ENCODE data around the gene POLL.

Gene POLL

DNA sequence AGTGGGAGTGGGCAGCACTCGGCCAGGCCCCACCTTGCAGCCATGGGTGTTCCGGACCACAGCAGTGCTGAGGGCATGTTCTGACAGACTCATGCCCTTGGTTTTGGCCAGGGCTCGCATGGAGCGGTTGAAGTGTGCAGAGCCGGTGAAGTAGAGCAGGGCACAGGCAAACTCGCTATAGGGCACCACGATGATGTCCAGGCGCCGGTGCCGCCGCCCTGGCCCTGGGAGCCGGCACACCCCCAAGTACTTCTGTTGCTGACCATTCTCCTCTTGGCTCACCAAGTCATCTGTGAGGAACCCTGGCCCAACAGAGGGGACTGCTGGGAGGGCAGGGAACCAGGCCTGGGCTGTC is 8.6 kb downstream of the POLL start:
- Histone ChIP-seq H3K4me3 (ENCODE audit: extremely low read depth, insufficient read depth, low read length, poor library complexity, severe bottlenecking) (no peak overlapping the region), H3K27ac (ENCODE audit: low read depth, low read length, severe bottlenecking) (no peak overlapping the region), H3K9me3 (ENCODE audit: control insufficient read depth, low read length) (no peaks in the 10 kb centered on the region), H3K4me1 (ENCODE audit: control insufficient read depth, insufficient read depth, low read length, poor library complexity, severe bottlenecking) (peaks cover 3% of the 10 kb centered on the region), H3K36me3 (ENCODE audit: control insufficient read depth, insufficient read depth, low read length) (peaks cover 21% of the 10 kb centered on the region)
- WGBS, 2 experiments (ENCODE audit: insufficient coverage in 2 of 2), result 94 to 96% methylated on average over 12 of the region's 12 CpGs

DNA sequence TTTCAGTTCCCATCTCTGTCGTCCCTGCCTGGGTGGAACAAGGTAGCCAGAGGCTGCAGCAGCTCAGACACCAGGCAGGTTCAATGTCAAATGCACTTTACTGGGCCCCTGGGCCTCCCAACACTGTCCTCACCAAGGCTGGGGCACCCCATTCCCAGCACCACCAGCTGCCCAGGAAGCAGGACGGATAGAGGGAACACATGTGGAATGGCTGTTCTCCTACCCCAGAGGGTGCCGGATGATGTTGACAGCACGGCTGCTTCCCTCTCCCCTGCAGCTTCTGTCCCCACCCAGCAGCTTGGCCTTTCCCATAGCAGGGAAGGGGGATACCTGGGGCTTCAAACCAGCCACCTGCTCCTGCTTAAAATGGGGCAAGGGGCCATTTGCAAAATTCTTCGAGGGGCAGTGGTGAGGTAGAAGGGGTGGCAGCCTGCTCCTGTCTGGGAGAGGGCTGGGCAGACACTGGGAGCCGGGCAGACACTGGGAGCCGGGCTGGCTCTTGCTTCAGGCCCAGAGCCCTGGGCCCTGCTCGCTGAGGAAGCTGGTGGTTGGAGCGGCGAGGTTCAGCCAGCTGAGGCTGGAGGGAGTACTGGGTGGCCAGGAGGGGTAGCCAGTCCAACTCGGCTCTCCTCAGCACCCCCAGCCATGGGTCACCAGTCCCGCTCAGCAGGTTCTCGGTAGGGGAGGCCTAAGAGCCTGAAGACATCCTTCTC is 9.1 kb downstream of the POLL start:
- 87 to 96% methylated on average over 5 to 10 of the region's 13 CpGs for WGBS, 2 experiments (ENCODE audit: insufficient coverage in 2 of 2)

GRCh38 chr10:101578192-101578591 is 9.9 kb downstream of the POLL start:
- Histone ChIP-seq H3K4me3 (ENCODE audit: extremely low read depth, insufficient read depth, low read length, poor library complexity, severe bottlenecking) (no peak overlapping the region), H3K4me1 (ENCODE audit: control insufficient read depth, insufficient read depth, low read length, poor library complexity, severe bottlenecking) (peaks cover 3% of the 10 kb centered on the region), H3K36me3 (ENCODE audit: control insufficient read depth, insufficient read depth, low read length) (peaks cover 13% of the 10 kb centered on the region), H3K27ac (ENCODE audit: low read depth, low read length, severe bottlenecking) (no peak overlapping the region), H3K9me3 (ENCODE audit: control insufficient read depth, low read length) (no peaks in the 10 kb centered on the region)
- WGBS, 2 experiments (ENCODE audit: insufficient coverage in 2 of 2), result 89 to 94% methylated on average over 5 of the region's 5 CpGs

More for the DNA sequence above, 9.1 kb downstream of the POLL start:
- peaks cover 3% of the 10 kb centered on the region for H3K4me1 ChIP-seq (ENCODE audit: control insufficient read depth, insufficient read depth, low read length, poor library complexity, severe bottlenecking)
- H3K27ac ChIP-seq (ENCODE audit: low read depth, low read length, severe bottlenecking), result no peak overlapping the region
- no peak overlapping the region for H3K4me3 ChIP-seq (ENCODE audit: extremely low read depth, insufficient read depth, low read length, poor library complexity, severe bottlenecking)
- peaks cover 19% of the 10 kb centered on the region for H3K36me3 ChIP-seq (ENCODE audit: control insufficient read depth, insufficient read depth, low read length)
- H3K9me3 ChIP-seq (ENCODE audit: control insufficient read depth, low read length), result no peaks in the 10 kb centered on the region

GRCh38 chr10:101577121-101577871 is 10.8 kb downstream of the POLL start:
- Histone ChIP-seq H3K4me1 (ENCODE audit: control insufficient read depth, insufficient read depth, low read length, poor library complexity, severe bottlenecking) (peaks cover 3% of the 10 kb centered on the region), H3K4me3 (ENCODE audit: extremely low read depth, insufficient read depth, low read length, poor library complexity, severe bottlenecking) (no peak overlapping the region), H3K36me3 (ENCODE audit: control insufficient read depth, insufficient read depth, low read length) (peaks cover 9% of the 10 kb centered on the region), H3K9me3 (ENCODE audit: control insufficient read depth, low read length) (peaks cover 3% of the 10 kb centered on the region), H3K27ac (ENCODE audit: low read depth, low read length, severe bottlenecking) (no peak overlapping the region)
- WGBS, 2 experiments (ENCODE audit: insufficient coverage in 2 of 2), result 91 to 92% methylated on average over 5 to 6 of the region's 7 CpGs

- Histone ChIP-seq H3K36me3 (ENCODE audit: control insufficient read depth, insufficient read depth, low read length) (peaks cover 4% of the 10 kb centered on the region), H3K27ac (ENCODE audit: low read depth, low read length, severe bottlenecking) (no peak overlapping the region), H3K4me3 (ENCODE audit: extremely low read depth, insufficient read depth, low read length, poor library complexity, severe bottlenecking) (no peak overlapping the region), H3K9me3 (ENCODE audit: control insufficient read depth, low read length) (peaks cover 3% of the 10 kb centered on the region), H3K4me1 (ENCODE audit: control insufficient read depth, insufficient read depth, low read length, poor library complexity, severe bottlenecking) (peaks cover 3% of the 10 kb centered on the region)
- 88 to 95% methylated on average over 5 of the region's 7 CpGs for WGBS, 2 experiments (ENCODE audit: insufficient coverage in 2 of 2)
Observed at GRCh38 chr10:101576211-101576863, 11.7 kb downstream of the POLL start.

DNA sequence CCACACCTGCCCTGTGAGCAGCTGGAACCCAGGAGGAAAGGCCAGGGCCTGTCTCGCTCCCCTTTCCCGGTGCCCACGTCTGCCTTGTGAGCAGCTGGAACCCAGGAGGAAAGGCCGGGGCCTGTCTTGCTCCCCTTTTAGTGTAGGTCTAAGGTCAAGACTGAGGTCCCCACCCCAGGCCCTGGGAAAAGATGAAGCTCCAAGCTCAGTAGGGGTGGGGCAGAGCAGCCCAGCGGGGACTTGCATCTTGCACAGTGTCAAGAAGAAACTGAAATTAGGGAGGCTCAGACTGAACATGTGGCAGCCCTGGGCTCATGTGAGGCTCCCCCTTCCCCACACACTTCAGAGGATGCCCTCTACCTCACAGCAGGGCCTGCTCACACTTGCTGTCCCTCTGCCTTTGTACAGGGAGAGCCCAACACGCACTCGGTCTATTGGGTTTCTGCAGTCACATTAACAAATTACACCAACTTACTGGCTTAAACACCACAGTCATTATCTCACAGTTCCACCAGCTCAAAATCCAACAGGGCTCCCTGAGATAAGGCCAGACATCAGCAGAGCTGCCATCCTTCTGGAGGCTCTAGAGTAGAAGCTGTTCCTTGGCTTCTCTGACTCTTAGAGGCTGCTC is 12.4 kb downstream of the POLL start:
- no peak overlapping the region for H3K27ac ChIP-seq (ENCODE audit: low read depth, low read length, severe bottlenecking)
- H3K4me1 ChIP-seq (ENCODE audit: control insufficient read depth, insufficient read depth, low read length, poor library complexity, severe bottlenecking), result peaks cover 3% of the 10 kb centered on the region
- no peak overlapping the region for H3K4me3 ChIP-seq (ENCODE audit: extremely low read depth, insufficient read depth, low read length, poor library complexity, severe bottlenecking)
- peaks cover 3% of the 10 kb centered on the region for H3K9me3 ChIP-seq (ENCODE audit: control insufficient read depth, low read length)
- peaks cover 3% of the 10 kb centered on the region for H3K36me3 ChIP-seq (ENCODE audit: control insufficient read depth, insufficient read depth, low read length)
- 94 to 98% methylated on average over 5 to 7 of the region's 7 CpGs for WGBS, 2 experiments (ENCODE audit: insufficient coverage in 2 of 2)

DNA sequence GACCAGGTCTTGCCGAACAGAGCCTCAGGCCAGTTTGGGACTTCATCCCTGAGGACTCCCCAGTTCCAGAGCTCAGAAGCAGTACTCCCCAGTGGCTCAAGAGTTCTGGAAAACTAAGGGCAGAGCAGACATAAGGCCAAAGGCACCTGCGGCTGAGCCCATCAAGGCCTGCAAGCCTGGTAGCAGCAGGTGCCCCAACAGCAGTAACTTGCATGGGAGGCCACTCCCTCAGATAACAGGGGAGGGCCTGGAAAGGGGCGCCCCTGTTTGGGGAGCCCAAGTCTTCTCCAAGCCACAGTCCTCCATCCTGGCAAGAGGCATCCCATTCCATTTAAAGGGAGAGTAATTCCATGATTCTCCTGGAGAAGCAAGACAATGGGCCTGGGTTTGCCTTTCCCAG is 13.0 kb downstream of the POLL start:
- no peak overlapping the region for H3K4me3 ChIP-seq (ENCODE audit: extremely low read depth, insufficient read depth, low read length, poor library complexity, severe bottlenecking)
- H3K27ac ChIP-seq (ENCODE audit: low read depth, low read length, severe bottlenecking), result no peak overlapping the region
- peaks cover 3% of the 10 kb centered on the region for H3K9me3 ChIP-seq (ENCODE audit: control insufficient read depth, low read length)
- WGBS, 2 experiments (ENCODE audit: insufficient coverage in 2 of 2), result 90 to 95% methylated on average over 2 to 3 of the region's 3 CpGs
- H3K4me1 ChIP-seq (ENCODE audit: control insufficient read depth, insufficient read depth, low read length, poor library complexity, severe bottlenecking), result peaks cover 3% of the 10 kb centered on the region
- H3K36me3 ChIP-seq (ENCODE audit: control insufficient read depth, insufficient read depth, low read length), result peaks cover 2% of the 10 kb centered on the region

- Histone ChIP-seq H3K9me3 (ENCODE audit: control insufficient read depth, low read length) (peaks cover 3% of the 10 kb centered on the region), H3K36me3 (ENCODE audit: control insufficient read depth, insufficient read depth, low read length) (no peaks in the 10 kb centered on the region), H3K27ac (ENCODE audit: low read depth, low read length, severe bottlenecking) (no peak overlapping the region), H3K4me1 (ENCODE audit: control insufficient read depth, insufficient read depth, low read length, poor library complexity, severe bottlenecking) (peaks cover 3% of the 10 kb centered on the region), H3K4me3 (ENCODE audit: extremely low read depth, insufficient read depth, low read length, poor library complexity, severe bottlenecking) (no peak overlapping the region)
- WGBS, 2 experiments (ENCODE audit: insufficient coverage in 2 of 2), result 91 to 94% methylated on average over 16 to 17 of the region's 25 CpGs
Observed at GRCh38 chr10:101573885-101574753, 13.9 kb downstream of the POLL start.

- Histone ChIP-seq H3K4me1 (ENCODE audit: control insufficient read depth, insufficient read depth, low read length, poor library complexity, severe bottlenecking) (peaks cover 3% of the 10 kb centered on the region), H3K4me3 (ENCODE audit: extremely low read depth, insufficient read depth, low read length, poor library complexity, severe bottlenecking) (no peak overlapping the region), H3K36me3 (ENCODE audit: control insufficient read depth, insufficient read depth, low read length) (no peaks in the 10 kb centered on the region), H3K27ac (ENCODE audit: low read depth, low read length, severe bottlenecking) (no peak overlapping the region), H3K9me3 (ENCODE audit: control insufficient read depth, low read length) (peaks cover 3% of the 10 kb centered on the region)
- 86 to 100% methylated on average over 1 of the region's 2 CpGs for WGBS, 2 experiments (ENCODE audit: insufficient coverage in 2 of 2)
Observed at GRCh38 chr10:101572785-101573184, 15.3 kb downstream of the POLL start.

DNA sequence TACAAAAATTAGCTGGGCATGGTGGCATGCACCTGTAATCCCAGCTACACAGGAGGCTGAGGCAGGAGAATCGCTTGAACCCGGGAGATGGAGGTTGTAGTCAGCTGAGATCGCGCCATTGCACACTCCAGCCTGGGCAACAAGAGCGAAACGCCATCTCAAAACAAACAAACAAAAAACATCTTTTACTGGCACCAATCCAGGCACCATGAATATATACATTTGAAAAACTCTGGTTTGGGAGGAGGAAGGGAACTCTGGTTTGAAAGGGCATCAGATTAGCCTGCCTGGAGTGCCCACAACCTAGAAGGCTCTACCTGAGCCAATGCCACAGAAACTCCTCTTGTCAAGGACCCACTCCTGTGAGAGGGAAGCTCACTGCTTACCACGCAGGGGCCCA is 15.9 kb downstream of the POLL start:
- 85 to 100% methylated on average over 2 of the region's 7 CpGs for WGBS, 2 experiments (ENCODE audit: insufficient coverage in 2 of 2)

More for the DNA sequence above, 15.9 kb downstream of the POLL start:
- H3K27ac ChIP-seq (ENCODE audit: low read depth, low read length, severe bottlenecking), result no peak overlapping the region
- no peaks in the 10 kb centered on the region for H3K36me3 ChIP-seq (ENCODE audit: control insufficient read depth, insufficient read depth, low read length)
- peaks cover 3% of the 10 kb centered on the region for H3K9me3 ChIP-seq (ENCODE audit: control insufficient read depth, low read length)
- peaks cover 3% of the 10 kb centered on the region for H3K4me1 ChIP-seq (ENCODE audit: control insufficient read depth, insufficient read depth, low read length, poor library complexity, severe bottlenecking)
- no peak overlapping the region for H3K4me3 ChIP-seq (ENCODE audit: extremely low read depth, insufficient read depth, low read length, poor library complexity, severe bottlenecking)

Data from mesodermal cell (in vitro differentiated cells).